ENCODE data around the gene ZNF474.
A peak's percentile ranks its signal among the peaks of the same experiment; 100 is the strongest.

ZNF474 gene

DNA sequence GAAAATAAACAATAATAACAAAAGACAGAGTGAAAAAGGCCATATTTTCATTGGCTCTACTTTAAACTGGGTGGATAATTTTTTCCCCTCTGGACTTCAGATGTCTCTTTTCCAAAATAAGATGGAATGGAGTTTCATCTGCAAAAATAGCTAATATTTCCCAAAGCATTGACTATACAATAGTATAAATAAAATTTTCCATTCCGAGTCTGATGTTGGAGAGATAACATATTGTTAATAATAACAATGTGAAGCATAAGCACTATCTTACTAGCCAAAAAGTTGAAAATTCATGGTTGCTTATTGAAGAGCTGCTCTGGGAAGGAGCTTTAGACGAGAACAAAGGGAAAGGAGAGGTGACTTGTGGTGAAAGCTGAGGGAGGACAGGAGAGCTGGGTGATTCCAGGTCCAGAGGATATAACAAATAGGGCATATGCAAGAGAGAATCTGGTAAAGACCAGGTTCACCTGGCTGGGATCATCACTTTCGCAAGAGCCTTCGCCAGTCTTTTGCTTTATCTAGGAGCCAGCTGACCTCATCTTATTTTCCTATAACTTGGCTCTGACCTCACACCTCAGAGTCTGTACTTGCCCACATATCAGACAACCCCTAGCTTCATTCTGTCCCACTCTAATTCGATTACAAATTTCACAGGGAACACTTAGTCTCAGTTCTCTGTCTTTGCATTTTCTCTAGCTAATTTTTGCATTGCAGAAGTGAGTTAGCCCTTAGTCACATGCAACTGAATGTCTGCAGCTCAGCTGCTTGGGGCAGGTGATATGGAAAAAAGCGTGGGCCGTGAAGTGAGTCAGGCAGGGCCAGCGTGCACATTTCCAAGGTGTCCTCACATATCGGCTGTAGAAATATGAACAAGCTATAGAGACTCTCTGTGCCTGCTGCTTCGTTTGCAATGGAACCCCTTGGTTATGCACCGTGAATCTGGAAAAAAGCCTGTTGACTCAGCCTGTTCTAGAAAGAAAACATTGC, 7.6 kb upstream of the ZNF474 start:
- peak overlapping the region; percentile 13 for H3K4me3 ChIP-seq (ENCODE audit: low read length)
- H3K79me2 ChIP-seq (ENCODE audit: low read length), result no peaks in the 10 kb centered on the region
- H2AFZ ChIP-seq (ENCODE audit: low read depth, low read length), result no peak overlapping the region
- H3K4me1 ChIP-seq (ENCODE audit: low read length), result peaks cover 28% of the 10 kb centered on the region
- H3K27me3 ChIP-seq (ENCODE audit: low read depth, low read length), result no peaks in the 10 kb centered on the region
- no peak for TF ChIP-seq EZH2phosphoT487 (IDR thresholded peaks at IDR 0.05; ENCODE audit: low read depth)
- TF ChIP-seq, protein P1, sequence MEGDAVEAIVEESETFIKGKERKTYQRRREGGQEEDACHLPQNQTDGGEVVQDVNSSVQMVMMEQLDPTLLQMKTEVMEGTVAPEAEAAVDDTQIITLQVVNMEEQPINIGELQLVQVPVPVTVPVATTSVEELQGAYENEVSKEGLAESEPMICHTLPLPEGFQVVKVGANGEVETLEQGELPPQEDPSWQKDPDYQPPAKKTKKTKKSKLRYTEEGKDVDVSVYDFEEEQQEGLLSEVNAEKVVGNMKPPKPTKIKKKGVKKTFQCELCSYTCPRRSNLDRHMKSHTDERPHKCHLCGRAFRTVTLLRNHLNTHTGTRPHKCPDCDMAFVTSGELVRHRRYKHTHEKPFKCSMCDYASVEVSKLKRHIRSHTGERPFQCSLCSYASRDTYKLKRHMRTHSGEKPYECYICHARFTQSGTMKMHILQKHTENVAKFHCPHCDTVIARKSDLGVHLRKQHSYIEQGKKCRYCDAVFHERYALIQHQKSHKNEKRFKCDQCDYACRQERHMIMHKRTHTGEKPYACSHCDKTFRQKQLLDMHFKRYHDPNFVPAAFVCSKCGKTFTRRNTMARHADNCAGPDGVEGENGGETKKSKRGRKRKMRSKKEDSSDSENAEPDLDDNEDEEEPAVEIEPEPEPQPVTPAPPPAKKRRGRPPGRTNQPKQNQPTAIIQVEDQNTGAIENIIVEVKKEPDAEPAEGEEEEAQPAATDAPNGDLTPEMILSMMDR (IDR thresholded peaks at IDR 0.05; ENCODE audit: low read depth, low read length), result no peak
- H3K36me3 ChIP-seq (replicated peaks; ENCODE audit: low read depth, low read length), result no peaks in the 10 kb centered on the region
- H3K4me2 ChIP-seq (ENCODE audit: low read length), result peak overlapping the region; percentile 56
- no peaks in the 10 kb centered on the region for H4K20me1 ChIP-seq (ENCODE audit: insufficient read depth, low read length)
- no peak overlapping the region for H3K9ac ChIP-seq (ENCODE audit: low read length)
- H3K27ac ChIP-seq (ENCODE audit: low read length), result no peak overlapping the region
- H3K9me3 ChIP-seq (ENCODE audit: insufficient read depth, low read length), result no peaks in the 10 kb centered on the region

DNA sequence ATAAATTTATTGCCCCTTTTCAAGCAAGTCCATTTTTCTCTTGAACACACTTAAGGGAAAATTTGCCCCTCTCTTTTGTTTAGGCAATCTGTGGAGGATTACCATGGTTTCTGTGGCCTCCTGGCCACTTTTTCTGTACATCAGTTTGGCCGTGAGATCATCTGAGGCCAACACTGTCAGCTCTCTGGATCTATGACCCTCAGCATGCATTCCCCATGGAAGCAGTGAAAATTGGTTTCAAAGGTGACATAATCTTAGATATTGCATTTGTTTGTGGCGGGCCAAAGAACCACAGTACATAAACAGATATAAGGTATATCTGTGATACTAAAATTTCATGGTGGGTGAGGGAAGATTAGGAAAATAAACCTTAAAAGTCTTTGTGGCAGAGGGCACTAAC, 4.6 kb upstream of the ZNF474 start:
- Histone ChIP-seq H3K27ac (ENCODE audit: low read length) (no peak overlapping the region), H3K4me3 (ENCODE audit: low read length) (no peak overlapping the region), H2AFZ (ENCODE audit: low read depth, low read length) (no peak overlapping the region), H3K9ac (ENCODE audit: low read length) (no peak overlapping the region), H3K36me3 (replicated peaks; ENCODE audit: low read depth, low read length) (no peaks in the 10 kb centered on the region), H3K27me3 (ENCODE audit: low read depth, low read length) (no peaks in the 10 kb centered on the region), H3K79me2 (ENCODE audit: low read length) (no peaks in the 10 kb centered on the region), H4K20me1 (ENCODE audit: insufficient read depth, low read length) (no peaks in the 10 kb centered on the region), H3K4me2 (ENCODE audit: low read length) (no peak overlapping the region), H3K9me3 (ENCODE audit: insufficient read depth, low read length) (no peaks in the 10 kb centered on the region), H3K4me1 (ENCODE audit: low read length) (peaks cover 20% of the 10 kb centered on the region)
- TF ChIP-seq, protein P1 (IDR thresholded peaks at IDR 0.05; ENCODE audit: low read depth, low read length), result no peak
- no peak for TF ChIP-seq EZH2phosphoT487 (IDR thresholded peaks at IDR 0.05; ENCODE audit: low read depth)

DNA sequence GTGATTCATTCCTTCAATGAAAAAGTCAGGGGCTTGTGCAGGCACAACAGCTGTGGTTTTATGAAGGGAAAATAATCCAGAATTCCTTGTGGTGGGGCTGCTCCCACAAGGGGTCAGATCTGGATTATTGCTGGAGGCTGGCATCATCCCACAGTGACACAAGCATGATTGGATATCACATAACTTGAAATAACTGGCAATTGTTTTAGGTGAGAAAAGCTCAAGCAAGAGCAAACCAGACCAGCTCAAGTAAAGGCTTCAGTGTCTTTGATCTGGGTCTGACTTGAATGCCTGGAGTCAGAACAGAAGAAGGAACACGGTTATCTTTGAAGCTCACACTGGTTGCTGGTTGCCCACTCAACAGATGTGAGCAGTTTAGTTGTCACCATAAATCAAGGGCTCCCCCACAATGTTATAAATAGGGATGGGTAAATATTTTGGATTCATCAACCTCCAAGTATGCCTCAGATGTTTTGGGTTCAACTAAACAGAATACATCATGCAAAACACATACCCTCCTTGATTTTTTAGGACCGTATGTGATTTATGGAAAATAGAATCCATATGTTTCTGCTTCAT, 3.1 kb upstream of the ZNF474 start:
- Histone ChIP-seq H3K4me1 (ENCODE audit: low read length) (peaks cover 15% of the 10 kb centered on the region), H3K27ac (ENCODE audit: low read length) (no peak overlapping the region), H3K79me2 (ENCODE audit: low read length) (no peaks in the 10 kb centered on the region), H2AFZ (ENCODE audit: low read depth, low read length) (no peak overlapping the region), H3K9me3 (ENCODE audit: insufficient read depth, low read length) (no peaks in the 10 kb centered on the region), H4K20me1 (ENCODE audit: insufficient read depth, low read length) (no peaks in the 10 kb centered on the region), H3K27me3 (ENCODE audit: low read depth, low read length) (no peaks in the 10 kb centered on the region), H3K9ac (ENCODE audit: low read length) (no peak overlapping the region), H3K4me3 (ENCODE audit: low read length) (no peak overlapping the region), H3K36me3 (replicated peaks; ENCODE audit: low read depth, low read length) (no peaks in the 10 kb centered on the region), H3K4me2 (ENCODE audit: low read length) (no peak overlapping the region)
- TF ChIP-seq, protein P1 (IDR thresholded peaks at IDR 0.05; ENCODE audit: low read depth, low read length), result no peak
- no peak for TF ChIP-seq EZH2phosphoT487 (IDR thresholded peaks at IDR 0.05; ENCODE audit: low read depth)

DNA sequence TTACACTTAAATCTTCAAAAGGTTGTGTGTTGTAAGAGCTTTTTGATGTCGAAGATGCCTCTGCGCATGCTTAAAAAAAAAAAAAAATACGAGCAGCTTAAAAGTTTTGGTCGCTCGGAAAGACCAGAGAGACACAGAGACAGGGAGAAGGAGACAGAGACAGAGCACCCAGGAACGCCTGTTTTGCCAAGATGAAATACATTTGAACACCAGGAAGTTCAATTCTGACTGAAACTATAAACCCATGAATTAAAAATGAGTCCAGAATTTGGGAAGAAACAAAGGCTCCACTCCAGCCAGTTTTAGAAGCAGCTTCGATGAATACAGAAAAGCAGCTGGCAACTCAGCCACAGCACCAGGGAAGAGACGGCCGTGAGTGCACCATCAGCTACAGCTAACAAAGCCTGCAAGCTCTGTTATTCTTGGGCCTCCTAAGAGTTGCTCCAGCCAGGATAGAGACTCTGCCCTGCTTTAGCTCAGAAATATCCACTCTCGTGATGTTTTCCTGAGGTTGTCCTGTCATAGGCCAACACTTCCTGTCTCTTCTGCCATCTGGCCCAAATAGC, 2.5 kb upstream of the ZNF474 start:
- H3K79me2 ChIP-seq (ENCODE audit: low read length), result no peaks in the 10 kb centered on the region
- H3K4me1 ChIP-seq (ENCODE audit: low read length), result peaks cover 10% of the 10 kb centered on the region
- H3K27me3 ChIP-seq (ENCODE audit: low read depth, low read length), result no peaks in the 10 kb centered on the region
- H4K20me1 ChIP-seq (ENCODE audit: insufficient read depth, low read length), result no peaks in the 10 kb centered on the region
- no peaks in the 10 kb centered on the region for H3K36me3 ChIP-seq (replicated peaks; ENCODE audit: low read depth, low read length)
- H2AFZ ChIP-seq (ENCODE audit: low read depth, low read length), result no peak overlapping the region
- H3K4me3 ChIP-seq (ENCODE audit: low read length), result no peak overlapping the region
- H3K9ac ChIP-seq (ENCODE audit: low read length), result no peak overlapping the region
- H3K4me2 ChIP-seq (ENCODE audit: low read length), result no peak overlapping the region
- TF ChIP-seq, protein P1 (IDR thresholded peaks at IDR 0.05; ENCODE audit: low read depth, low read length), result no peak
- no peak for TF ChIP-seq EZH2phosphoT487 (IDR thresholded peaks at IDR 0.05; ENCODE audit: low read depth)
- no peak overlapping the region for H3K27ac ChIP-seq (ENCODE audit: low read length)
- H3K9me3 ChIP-seq (ENCODE audit: insufficient read depth, low read length), result no peaks in the 10 kb centered on the region

Measured in OCI-LY3 (cell line).